NCI-H82 treated with DMSO at 0.1 percent for 48 hours (cell line): ENCODE data around the gene RASSF5.
"Not testable (repeated sequence)": the region's sequence is repeated elsewhere in the genome, so short reads cannot be mapped to it uniquely, and the experiment has no call there.

ENCODE experiments used
- DNase-seq: peaks from one replicate; lab custom pipeline; 2025; ENCODE audit not compliant: unreplicated experiment; lab: John Stamatoyannopoulos, UW

Gene RASSF5

GRCh38 chr1:206626396-206626795 lies 119.1 kb downstream of the RASSF5 start:
- not testable (repeated sequence) for DNase-seq

GRCh38 chr1:206628916-206629315 lies 121.6 kb downstream of the RASSF5 start:
- no peak for DNase-seq

- peak; percentile 97 for DNase-seq
Measured at GRCh38 chr1:206631085-206631509, 123.8 kb downstream of the RASSF5 start.

- no peak for DNase-seq
Measured at GRCh38 chr1:206633708-206634121, 126.4 kb downstream of the RASSF5 start.

GRCh38 chr1:206634365-206635079 lies 127.2 kb downstream of the RASSF5 start:
- peak; percentile 85 for DNase-seq

- peak; percentile 85 for DNase-seq
Measured at GRCh38 chr1:206635080-206635977, 128.0 kb downstream of the RASSF5 start, which contains the start of gene DYRK3. TSS of gene DYRK3 (plus strand) at chr1:206635536. CDS start at chr1:206635704, 168 bp downstream.

- DNase-seq = peak; percentile 67
Measured at GRCh38 chr1:206635978-206636345, 128.6 kb downstream of the RASSF5 start.

GRCh38 chr1:206636671-206637070 lies 129.3 kb downstream of the RASSF5 start:
- peak; percentile 35 for DNase-seq

GRCh38 chr1:206637605-206638004 lies 130.3 kb downstream of the RASSF5 start:
- peak; percentile 48 for DNase-seq
